HCT116 (cell line): Measurements from ENCODE around the gene TBP. TPM values are rescaled to one million over a fixed set of nuclear protein-coding genes. Genes with fewer than 3 reads are reported as not detected.

Experiments
- ATAC-seq: fragments of 200-7000 bp; cut with Tn5 transposase; 2 replicates; pipeline ENCODE4 v1.9.1; 2020; ENCODE audit warnings: mild to moderate bottlenecking, moderate library complexity
- BruUV-seq: library from RNA; stranded (reverse); fragments of 400-500 nt; replicated peaks from 2 replicates; lab custom pipeline; 2021; lab: Mats Ljungman, UMichigan
- CTCF ChIA-PET: fragments of 300-600 bp; sonication (Branson Sonifier 250); formaldehyde crosslinking; loops from one replicate; lab custom pipeline; 2021; ENCODE audit warnings: antibody characterized with exemption; lab: Charles Lee
- POLR2A ChIA-PET: fragments of 300-600, 350-600 bp; sonication (Branson Sonifier 250); formaldehyde crosslinking; loops from one replicate; lab custom pipeline; 2021; ENCODE audit warnings: antibody characterized with exemption; lab: Charles Lee
- RAD21 ChIA-PET, 2 experiments: fragments of 300-600 bp; sonication (Branson Sonifier 250); formaldehyde crosslinking; loops; one replicate each; lab custom pipeline; 2023; ENCODE audit warnings: low total read pairs in 2 of 2; ENCODE audit not compliant: uncharacterized antibody in 2 of 2, unreplicated experiment in 2 of 2, low non-redundant PET in 1 of 2; lab: Charles Lee
- DNase-seq: peaks from one replicate; pipeline ENCODE4 v3.0.0-alpha.2; 2010; ENCODE audit warnings: low read depth, low spot score
- H2AFZ ChIP-seq: fragments of 200-600 bp; shearing (Covaris generic), sonication (generic); 2 replicates; pipeline ENCODE4 v1.6.1; 2017; ENCODE audit warnings: low read depth, mixed run types, mixed read lengths, antibody characterized with exemption, low read length; ENCODE audit not compliant: poor library complexity, severe bottlenecking
- H3K27ac ChIP-seq: 2 replicates; pipeline ENCODE4 v1.5.1; 2012; ENCODE audit warnings: low read depth, low read length
- H3K27me3 ChIP-seq: fragments of 200-600 bp; sonication (generic); 2 replicates; pipeline ENCODE4 v1.6.1; 2016; ENCODE audit warnings: mixed run types, low read length, mixed read lengths; ENCODE audit not compliant: insufficient read depth
- H3K36me3 ChIP-seq, 2 experiments: fragments of 200-500 bp in 1 of 2; fragments of 200-600 bp in 1 of 2; sonication (Bioruptor generic) in 1 of 2; sonication (generic) in 1 of 2; 2 replicates each; pipeline versions ENCODE4 v1.5.1 to v1.6.1; 2014 to 2016; ENCODE audit warnings: low read length in 2 of 2, inconsistent platforms in 1 of 2, mixed read lengths in 1 of 2, mixed run types in 1 of 2; ENCODE audit not compliant: insufficient read depth in 2 of 2, control insufficient read depth in 1 of 2
- H3K4me1 ChIP-seq, 2 experiments: fragments of 200-600 bp in 1 of 2; sonication (generic) in 1 of 2; 2 replicates each; pipeline versions ENCODE4 v1.5.1 to v1.6.1; 2012 to 2017; ENCODE audit warnings: low read length in 2 of 2, inconsistent platforms in 1 of 2, mild to moderate bottlenecking in 1 of 2, mixed read lengths in 1 of 2, mixed run types in 1 of 2, moderate library complexity in 1 of 2; ENCODE audit not compliant: insufficient read depth in 2 of 2, control insufficient read depth in 1 of 2
- H3K4me2 ChIP-seq: fragments of 200-600 bp; sonication (generic); 2 replicates; pipeline ENCODE4 v1.6.1; 2017; ENCODE audit warnings: mixed run types, low read length, mixed read lengths
- H3K4me3 ChIP-seq, 2 experiments: fragments of 200-600 bp in 1 of 2; sonication (generic) in 1 of 2; replicated peaks in 1 of 2; 2 replicates each; pipeline ENCODE4 v1.5.1; 2011 to 2016; ENCODE audit warnings: low read length in 2 of 2, control low read depth in 1 of 2, low read depth in 1 of 2, mild to moderate bottlenecking in 1 of 2, mixed read lengths in 1 of 2, mixed run types in 1 of 2
- H3K79me2 ChIP-seq: fragments of 200-600 bp; sonication (generic); 2 replicates; pipeline ENCODE4 v1.6.1; 2017; ENCODE audit warnings: mild to moderate bottlenecking, mixed run types, low read length, moderate library complexity, mixed read lengths; ENCODE audit not compliant: insufficient read depth
- H3K9ac ChIP-seq: fragments of 200-600 bp; sonication (generic); 2 replicates; pipeline ENCODE4 v1.6.1; 2016; ENCODE audit warnings: low read length, mixed read lengths
- H3K9me2 ChIP-seq: fragments of 200-600 bp; sonication (generic), shearing (Covaris generic); 2 replicates; pipeline ENCODE4 v1.6.1; 2017; ENCODE audit warnings: mixed run types, mild to moderate bottlenecking, moderate library complexity; ENCODE audit not compliant: insufficient read depth
- H3K9me3 ChIP-seq, 2 experiments: fragments of 200-500 bp in 1 of 2; fragments of 200-600 bp in 1 of 2; sonication (Bioruptor generic) in 1 of 2; sonication (generic) in 1 of 2; 2 replicates each; pipeline ENCODE4 v1.6.1; 2014 to 2017; ENCODE audit warnings: low read length in 2 of 2, mixed read lengths in 2 of 2, inconsistent platforms in 1 of 2, low read depth in 1 of 2, mild to moderate bottlenecking in 1 of 2, mixed run types in 1 of 2, moderate library complexity in 1 of 2; ENCODE audit not compliant: control insufficient read depth in 1 of 2, insufficient read depth in 1 of 2
- H4K20me1 ChIP-seq: fragments of 200-600 bp; sonication (generic), shearing (Covaris generic); 2 replicates; pipeline ENCODE4 v1.6.1; 2017; ENCODE audit warnings: mixed run types, mild to moderate bottlenecking, moderate library complexity; ENCODE audit not compliant: insufficient read depth
- JUND ChIP-seq: IDR thresholded peaks from 2 replicates; pipeline ENCODE4 v1.6.1; 2012
- MAX ChIP-seq: IDR thresholded peaks from 2 replicates; pipeline ENCODE4 v1.6.1; 2012
- REST ChIP-seq: IDR thresholded peaks from 2 replicates; pipeline ENCODE4 v1.6.1; 2012; ENCODE audit warnings: low read depth
- YY1 ChIP-seq: IDR thresholded peaks from 2 replicates; pipeline ENCODE4 v1.6.1; 2011; ENCODE audit warnings: low read length, low read depth, moderate library complexity, mild to moderate bottlenecking; ENCODE audit not compliant: insufficient replicate concordance; ENCODE audit errors: extremely low read depth
- intact Hi-C: fragments of 100-400 bp; cut with micrococcal nuclease; formaldehyde crosslinking; loops from 2 replicates; pipeline ENCODE4 v1.10.0; 2022
- total RNA-seq: library from RNA; stranded (reverse); gene quantifications from one replicate; pipeline ENCODE4 v1.2.1, GENCODE V29; 2021; ENCODE audit not compliant: unreplicated experiment

The TBP gene
- total RNA-seq, 1 experiment from 2014 or later, result 22.7 TPM

- Histone ChIP-seq H3K4me2 (no peak overlapping the region), H3K36me3 (no peaks in the 10 kb centered on the region; a peak in 1 of 4 replicates), H3K27me3 (0 out of 2 replicates have a peak, but pooled peaks cover 6% of the 10 kb centered on the region), H3K4me3 (no peak overlapping the region), H3K9me2 (no peaks in the 10 kb centered on the region), H4K20me1 (no peaks in the 10 kb centered on the region), H3K27ac (no peak overlapping the region), H3K9ac (no peak overlapping the region), H3K4me1 (no peaks in the 10 kb centered on the region), H3K79me2 (no peaks in the 10 kb centered on the region), H3K9me3 (no peaks in the 10 kb centered on the region), H2AFZ (no peak overlapping the region)
- RAD21 ChIA-PET, result no interaction called here
- no peak for DNase-seq
- intact Hi-C loops, result no loop called here
- ATAC-seq, result no peak
- POLR2A ChIA-PET, result no interaction called here
- no TSS peak for BruUV-seq
- TF ChIP-seq MAX, result no peak
- no peak for TF ChIP-seq REST
- TF ChIP-seq JUND, result no peak
- CTCF ChIA-PET, result no interaction called here
Measured at GRCh38 chr6:170509723-170510018, 44.5 kb upstream of the TBP start.

GRCh38 chr6:170510631-170511030 is 43.5 kb upstream of the TBP start:
- no peak overlapping the region for H3K4me3 ChIP-seq
- RAD21 ChIA-PET, result no interaction called here
- H3K4me1 ChIP-seq, result no peaks in the 10 kb centered on the region
- H3K36me3 ChIP-seq, result no peaks in the 10 kb centered on the region; a peak in 1 of 4 replicates
- no peak overlapping the region for H2AFZ ChIP-seq
- H3K79me2 ChIP-seq, result no peaks in the 10 kb centered on the region
- H3K4me2 ChIP-seq, result no peak overlapping the region
- H3K27me3 ChIP-seq, result 0 out of 2 replicates have a peak, but pooled peaks cover 2% of the 10 kb centered on the region
- POLR2A ChIA-PET, result no interaction called here
- no peaks in the 10 kb centered on the region for H3K9me2 ChIP-seq
- DNase-seq (no peak), ATAC-seq (no peak)
- no peak overlapping the region for H3K9ac ChIP-seq
- H3K9me3 ChIP-seq, result no peaks in the 10 kb centered on the region
- CTCF ChIA-PET, result no interaction called here
- intact Hi-C loops, result no loop called here
- TF ChIP-seq YY1, result no peak
- H4K20me1 ChIP-seq, result no peaks in the 10 kb centered on the region
- no peak overlapping the region for H3K27ac ChIP-seq
- BruUV-seq, result no TSS peak
